ENCODE measurements around the gene RASA3. TPM values are rescaled to one million over a fixed set of nuclear protein-coding genes. Genes with fewer than 3 reads are reported as not detected.

The RASA3 gene
- total RNA-seq, 2 donors from 2014 or later, result 10.2 to 13.2 TPM

DNA sequence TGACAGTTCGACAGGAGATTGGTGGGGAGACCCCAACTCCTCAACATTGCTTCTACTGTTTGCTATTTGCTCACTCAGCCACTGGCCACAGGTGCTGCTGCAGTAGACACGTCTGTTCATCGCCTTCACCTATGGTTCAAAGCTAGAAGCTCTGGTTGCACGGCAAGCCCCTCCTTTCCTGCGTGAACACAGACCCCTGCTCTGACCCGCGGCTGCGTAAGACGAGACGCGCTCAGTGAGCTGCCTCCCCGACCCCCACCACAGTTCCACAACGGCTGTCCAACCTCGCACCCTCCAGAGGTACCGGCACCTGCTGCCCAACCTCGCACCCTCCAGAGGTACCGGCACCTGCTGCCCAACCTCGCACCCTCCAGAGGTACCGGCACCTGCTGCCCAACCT is 6.8 kb downstream of the RASA3 start:
- TF ChIP-seq, protein P1, sequence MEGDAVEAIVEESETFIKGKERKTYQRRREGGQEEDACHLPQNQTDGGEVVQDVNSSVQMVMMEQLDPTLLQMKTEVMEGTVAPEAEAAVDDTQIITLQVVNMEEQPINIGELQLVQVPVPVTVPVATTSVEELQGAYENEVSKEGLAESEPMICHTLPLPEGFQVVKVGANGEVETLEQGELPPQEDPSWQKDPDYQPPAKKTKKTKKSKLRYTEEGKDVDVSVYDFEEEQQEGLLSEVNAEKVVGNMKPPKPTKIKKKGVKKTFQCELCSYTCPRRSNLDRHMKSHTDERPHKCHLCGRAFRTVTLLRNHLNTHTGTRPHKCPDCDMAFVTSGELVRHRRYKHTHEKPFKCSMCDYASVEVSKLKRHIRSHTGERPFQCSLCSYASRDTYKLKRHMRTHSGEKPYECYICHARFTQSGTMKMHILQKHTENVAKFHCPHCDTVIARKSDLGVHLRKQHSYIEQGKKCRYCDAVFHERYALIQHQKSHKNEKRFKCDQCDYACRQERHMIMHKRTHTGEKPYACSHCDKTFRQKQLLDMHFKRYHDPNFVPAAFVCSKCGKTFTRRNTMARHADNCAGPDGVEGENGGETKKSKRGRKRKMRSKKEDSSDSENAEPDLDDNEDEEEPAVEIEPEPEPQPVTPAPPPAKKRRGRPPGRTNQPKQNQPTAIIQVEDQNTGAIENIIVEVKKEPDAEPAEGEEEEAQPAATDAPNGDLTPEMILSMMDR (IDR thresholded peaks at IDR 0.05), result no peak
- Histone ChIP-seq H3K9me3 (no peaks in the 10 kb centered on the region), H3K27me3 (no peaks in the 10 kb centered on the region), H3K27ac (no peak overlapping the region), H3K4me3 (no peak overlapping the region), H3K36me3 (no peaks in the 10 kb centered on the region), H3K4me1 (peaks cover 0 to 72% of the 10 kb centered on the region in 2 donors)
- no peak for DNase-seq (ENCODE audit: low spot score)

DNA sequence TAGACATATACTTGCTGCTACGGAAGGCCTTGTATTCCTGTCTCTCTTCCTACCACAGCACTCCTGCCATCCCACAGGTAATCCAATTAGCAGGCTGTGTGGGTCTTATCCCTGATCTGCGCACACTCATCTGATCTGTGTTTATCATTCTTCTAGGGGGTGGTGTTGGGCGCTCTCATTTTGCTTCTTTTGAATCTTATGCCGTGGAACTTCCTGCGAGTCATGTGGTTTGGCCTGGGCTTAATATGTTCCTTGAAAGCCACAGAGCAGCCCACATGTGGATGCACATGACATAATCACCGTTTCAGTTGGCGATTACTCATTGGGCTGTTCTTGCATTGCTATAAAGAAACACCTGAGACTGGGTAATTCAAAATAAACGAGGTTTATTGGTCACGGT is 7.5 kb downstream of the RASA3 start:
- no peak for DNase-seq (ENCODE audit: low spot score)
- Histone ChIP-seq H3K4me3 (no peak overlapping the region), H3K27me3 (no peaks in the 10 kb centered on the region), H3K36me3 (no peaks in the 10 kb centered on the region), H3K4me1 (peaks cover 0 to 68% of the 10 kb centered on the region in 2 donors), H3K9me3 (no peaks in the 10 kb centered on the region), H3K27ac (no peak overlapping the region)
- TF ChIP-seq, protein P1 (IDR thresholded peaks at IDR 0.05), result no peak

DNA sequence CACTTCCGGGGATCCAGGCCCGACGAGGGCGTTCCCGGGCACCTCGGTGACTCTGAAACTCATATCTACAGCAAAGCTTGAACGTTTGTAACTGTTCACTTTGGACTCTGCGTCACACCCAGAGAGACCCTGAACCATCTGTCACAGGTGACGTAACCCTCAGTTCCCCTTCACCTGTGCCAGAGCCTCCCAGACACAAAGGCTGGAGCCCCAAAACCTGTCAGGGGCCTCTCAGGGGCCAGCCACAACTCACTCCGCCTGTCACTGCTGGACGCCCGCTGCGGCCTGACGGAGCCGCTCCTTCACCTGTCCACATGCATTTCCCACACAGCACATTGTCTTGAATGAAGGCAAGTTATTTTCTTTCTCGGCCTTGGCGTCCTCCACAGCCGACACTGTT is 8.0 kb downstream of the RASA3 start:
- Histone ChIP-seq H3K27ac (no peak overlapping the region), H3K4me3 (no peak overlapping the region), H3K36me3 (no peaks in the 10 kb centered on the region), H3K9me3 (no peaks in the 10 kb centered on the region), H3K27me3 (no peaks in the 10 kb centered on the region), H3K4me1 (peaks cover 0 to 63% of the 10 kb centered on the region in 2 donors)
- no peak for DNase-seq (ENCODE audit: low spot score)
- TF ChIP-seq, protein P1 (IDR thresholded peaks at IDR 0.05), result no peak

DNA sequence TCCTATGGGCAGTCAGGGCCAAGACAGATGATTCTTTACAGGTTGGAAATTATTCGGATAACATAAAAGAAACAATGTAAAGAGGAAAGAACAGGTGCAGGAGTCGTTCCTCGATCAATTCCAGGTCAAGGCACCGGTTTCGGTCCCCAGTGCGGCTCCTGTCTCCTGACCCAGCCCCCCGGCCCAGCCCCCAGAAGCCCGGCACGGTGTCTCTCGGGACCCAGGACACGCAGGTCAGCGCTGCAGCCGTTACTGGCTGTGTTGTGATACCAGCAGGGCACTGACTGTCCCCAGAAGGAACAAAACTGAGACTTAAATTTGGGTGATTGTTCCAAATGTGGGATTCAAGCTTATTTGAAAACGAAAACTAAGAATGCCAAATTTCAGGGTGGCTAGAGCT is 8.5 kb downstream of the RASA3 start:
- H3K9me3 ChIP-seq, result no peaks in the 10 kb centered on the region
- H3K27me3 ChIP-seq, result no peaks in the 10 kb centered on the region
- no peak overlapping the region for H3K4me3 ChIP-seq
- TF ChIP-seq, protein P1 (IDR thresholded peaks at IDR 0.05), result no peak
- peaks cover 0 to 62% of the 10 kb centered on the region in 2 donors for H3K4me1 ChIP-seq
- H3K27ac ChIP-seq, result peak overlapping the region in 1 of 2 donors; percentile 35
- H3K36me3 ChIP-seq, result no peaks in the 10 kb centered on the region
- no peak for DNase-seq (ENCODE audit: low spot score)

DNA sequence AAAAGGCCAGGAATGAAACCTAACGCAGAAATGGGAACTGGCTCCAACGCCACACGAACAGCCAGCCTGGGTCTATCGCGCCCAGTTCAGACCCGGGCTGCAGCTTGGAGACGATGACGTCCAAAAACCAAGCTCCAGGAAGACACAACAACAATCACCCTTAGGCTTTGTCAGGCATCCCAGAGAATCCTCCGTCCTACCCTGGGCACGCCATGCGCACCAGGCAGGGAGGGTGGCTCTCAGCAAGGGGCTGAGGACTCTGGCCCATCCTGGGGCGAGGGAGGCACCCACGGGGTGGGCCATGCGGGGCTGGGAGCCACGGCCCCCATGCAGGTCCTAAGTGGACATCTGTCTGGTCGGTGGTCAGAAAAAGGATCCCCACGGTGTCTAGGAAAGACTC is 9.0 kb downstream of the RASA3 start:
- H3K9me3 ChIP-seq, result no peaks in the 10 kb centered on the region
- TF ChIP-seq, protein P1 (IDR thresholded peaks at IDR 0.05), result no peak
- DNase-seq (ENCODE audit: low spot score), result no peak
- peak overlapping the region in 1 of 2 donors; percentile 35 for H3K27ac ChIP-seq
- H3K4me3 ChIP-seq, result no peak overlapping the region
- H3K4me1 ChIP-seq, result peaks cover 0 to 62% of the 10 kb centered on the region in 2 donors
- H3K36me3 ChIP-seq, result no peaks in the 10 kb centered on the region
- H3K27me3 ChIP-seq, result no peaks in the 10 kb centered on the region

DNA sequence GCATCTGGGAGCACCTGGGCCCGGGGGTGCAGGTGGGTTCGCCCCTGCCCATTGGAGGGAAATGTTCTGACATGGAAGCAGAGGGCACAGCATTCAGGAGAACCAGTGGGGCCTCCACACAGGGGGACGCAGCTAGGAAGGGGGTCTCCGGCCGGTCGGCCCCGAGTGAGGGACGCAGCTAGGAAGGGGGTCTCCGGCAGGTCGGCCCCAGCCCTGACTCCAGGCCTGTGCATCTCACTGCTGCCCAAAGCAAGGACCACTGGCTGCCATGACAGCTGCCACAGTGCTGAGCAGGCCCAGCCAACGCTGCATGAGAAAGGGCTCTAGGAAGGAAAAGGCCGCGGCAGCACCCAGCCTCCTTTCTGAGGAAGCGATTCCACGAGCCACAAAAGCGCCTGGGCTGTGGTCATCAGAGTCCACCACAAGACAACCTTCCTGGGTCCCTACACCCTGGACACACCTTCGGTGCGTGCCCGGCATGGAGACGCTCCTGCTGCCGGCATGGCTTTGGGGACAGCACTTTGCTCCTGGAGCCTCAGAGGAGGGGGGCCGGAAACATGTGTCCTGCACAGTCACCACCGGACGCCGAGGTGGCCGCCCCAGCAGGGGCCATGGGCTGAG is 9.7 kb downstream of the RASA3 start:
- no peaks in the 10 kb centered on the region for H3K9me3 ChIP-seq
- H3K4me3 ChIP-seq, result no peak overlapping the region
- H3K27me3 ChIP-seq, result no peaks in the 10 kb centered on the region
- TF ChIP-seq, protein P1 (IDR thresholded peaks at IDR 0.05), result no peak
- no peak for DNase-seq (ENCODE audit: low spot score)
- no peaks in the 10 kb centered on the region for H3K36me3 ChIP-seq
- H3K27ac ChIP-seq, result peak overlapping the region in 1 of 2 donors; percentile 35
- H3K4me1 ChIP-seq, result peaks cover 0 to 60% of the 10 kb centered on the region in 2 donors

Measured in right atrium auricular region (tissue), 2 donors.